H1 (cell line): ENCODE measurements around the gene DEAF1. TPM values are rescaled to one million over a fixed set of nuclear protein-coding genes. Genes with fewer than 3 reads are reported as not detected.

Experiments used
- CTCF ChIA-PET: fragments of 300-600 bp; sonication (Branson Sonifier 250); formaldehyde crosslinking; loops from one replicate; lab custom pipeline; 2021; ENCODE audit not compliant: partially characterized antibody; lab: Charles Lee
- POLR2A ChIA-PET: fragments of 300-600 bp; sonication (Branson Sonifier 250); formaldehyde crosslinking; loops from one replicate; lab custom pipeline; 2021; ENCODE audit warnings: inconsistent platforms; ENCODE audit not compliant: partially characterized antibody; lab: Charles Lee
- DNase-seq, 2 experiments: peaks; one replicate each; pipeline versions ENCODE4 v3.0.0 to v3.0.0-alpha.2; 2010 to 2022; ENCODE audit warnings: low spot score in 2 of 2, low read depth in 1 of 2, mixed read lengths in 1 of 2
- FAIRE-seq: peaks from 2 replicates; lab custom pipeline; 2011; peaks lifted over from hg19 to GRCh38; lab: Jason Lieb, UNC
- H2AFZ ChIP-seq: 2 replicates; pipeline ENCODE4 v1.8.1; 2012; ENCODE audit warnings: low read length, inconsistent platforms
- H2AK5ac ChIP-seq: 2 replicates; pipeline ENCODE4 v1.6.1; 2013; ENCODE audit warnings: low read depth, low read length
- H2BK120ac ChIP-seq: replicated peaks from 2 replicates; pipeline ENCODE3; 2013; ENCODE audit warnings: low read depth, low read length, inconsistent platforms
- H2BK12ac ChIP-seq: 2 replicates; pipeline ENCODE4 v1.6.1; 2013; ENCODE audit warnings: low read depth, low read length
- H2BK15ac ChIP-seq: 2 replicates; pipeline ENCODE4 v1.6.1; 2013; ENCODE audit warnings: low read length
- H2BK20ac ChIP-seq: 2 replicates; pipeline ENCODE4 v1.6.1; 2013; ENCODE audit warnings: low read length
- H2BK5ac ChIP-seq: 2 replicates; pipeline ENCODE4 v1.6.1; 2013; ENCODE audit warnings: low read depth, low read length
- H3K14ac ChIP-seq: 2 replicates; pipeline ENCODE4 v1.6.1; 2013; ENCODE audit warnings: inconsistent platforms; ENCODE audit not compliant: insufficient read length
- H3K18ac ChIP-seq: 2 replicates; pipeline ENCODE4 v1.6.1; 2013; ENCODE audit warnings: low read length; ENCODE audit errors: extremely low read depth
- H3K23ac ChIP-seq: 2 replicates; pipeline ENCODE4 v1.6.1; 2013; ENCODE audit warnings: inconsistent platforms; ENCODE audit not compliant: insufficient read length
- H3K23me2 ChIP-seq: 2 replicates; pipeline ENCODE4 v1.6.1; 2013; ENCODE audit warnings: low read depth, low read length
- H3K27ac ChIP-seq: 2 replicates; pipeline ENCODE4 v1.6.1; 2011; ENCODE audit warnings: low read depth, low read length, inconsistent platforms
- H3K27me3 ChIP-seq, 4 experiments: replicated peaks in 1 of 4; 1 replicate in 1 of 4; 2 replicates in 3 of 4; pipeline versions ENCODE4 v1.6.1 to v1.8.1; 2011 to 2013; ENCODE audit warnings: low read length in 3 of 4, mild to moderate bottlenecking in 3 of 4, inconsistent platforms in 2 of 4, mixed read lengths in 2 of 4, moderate library complexity in 1 of 4; ENCODE audit not compliant: control insufficient read depth in 3 of 4, insufficient read depth in 3 of 4; ENCODE audit errors: extremely low read depth in 1 of 4
- H3K36me3 ChIP-seq, 4 experiments: 2 replicates each; pipeline versions ENCODE4 v1.6.1 to v1.8.1; 2011 to 2013; ENCODE audit warnings: mild to moderate bottlenecking in 4 of 4, low read length in 3 of 4, moderate library complexity in 2 of 4, control low read depth in 1 of 4, inconsistent platforms in 1 of 4; ENCODE audit not compliant: insufficient read depth in 4 of 4, control insufficient read depth in 2 of 4
- H3K4ac ChIP-seq: replicated peaks from 2 replicates; pipeline ENCODE3; 2013; ENCODE audit warnings: low read length, low read depth, mixed read lengths, inconsistent platforms; ENCODE audit not compliant: insufficient read length
- H3K4me1 ChIP-seq, 4 experiments: replicated peaks in 1 of 4; 1 replicate in 1 of 4; 2 replicates in 3 of 4; pipeline versions ENCODE4 v1.6.1 to v1.8.1; 2011 to 2013; ENCODE audit warnings: low read length in 3 of 4, inconsistent platforms in 2 of 4, mixed read lengths in 1 of 4; ENCODE audit not compliant: insufficient read depth in 4 of 4, control insufficient read depth in 3 of 4
- H3K4me2 ChIP-seq, 2 experiments: 2 replicates each; pipeline versions ENCODE4 v1.6.1 to v1.8.1; 2011 to 2013; ENCODE audit warnings: low read depth in 2 of 2, low read length in 2 of 2, control low read depth in 1 of 2, inconsistent platforms in 1 of 2, mild to moderate bottlenecking in 1 of 2; ENCODE audit not compliant: insufficient read depth in 1 of 2
- H3K4me3 ChIP-seq, 4 experiments: fragments of 200-600, 300-600 bp in 1 of 4; sonication (generic), shearing (Covaris generic), sonication (Bioruptor Twin) in 1 of 4; 2 replicates each; pipeline versions ENCODE4 v1.5.1 to v1.8.1; 2011 to 2016; ENCODE audit warnings: low read length in 4 of 4, low read depth in 3 of 4, control low read depth in 2 of 4, inconsistent platforms in 2 of 4, mild to moderate bottlenecking in 2 of 4, mixed read lengths in 1 of 4, moderate library complexity in 1 of 4; ENCODE audit not compliant: insufficient read depth in 2 of 4; ENCODE audit errors: extremely low read depth in 1 of 4
- H3K56ac ChIP-seq: replicated peaks from 2 replicates; pipeline ENCODE3; 2013; ENCODE audit warnings: low read depth, mild to moderate bottlenecking, mixed read lengths, low read length, inconsistent platforms; ENCODE audit not compliant: insufficient read length
- H3K79me1 ChIP-seq: 2 replicates; pipeline ENCODE4 v1.6.1; 2013; ENCODE audit warnings: low read depth, low read length, control low read depth
- H3K79me2 ChIP-seq, 2 experiments: 2 replicates each; pipeline versions ENCODE4 v1.6.1 to v1.8.1; 2012 to 2013; ENCODE audit warnings: low read length in 2 of 2, mild to moderate bottlenecking in 2 of 2, inconsistent platforms in 1 of 2; ENCODE audit not compliant: insufficient read depth in 2 of 2, control insufficient read depth in 1 of 2
- H3K9ac ChIP-seq, 4 experiments: replicated peaks in 1 of 4; 1 replicate in 1 of 4; 2 replicates in 3 of 4; pipeline versions ENCODE4 v1.6.1 to v1.8.1; 2011 to 2013; ENCODE audit warnings: low read depth in 3 of 4, low read length in 3 of 4, control low read depth in 2 of 4, mild to moderate bottlenecking in 2 of 4, moderate library complexity in 2 of 4, inconsistent platforms in 1 of 4; ENCODE audit errors: extremely low read depth in 1 of 4
- H3K9me3 ChIP-seq, 2 experiments: 2 replicates each; pipeline versions ENCODE4 v1.6.1 to v1.8.1; 2012 to 2013; ENCODE audit warnings: mild to moderate bottlenecking in 2 of 2, moderate library complexity in 2 of 2, control low read depth in 1 of 2, inconsistent platforms in 1 of 2, low read depth in 1 of 2, low read length in 1 of 2, mixed read lengths in 1 of 2; ENCODE audit not compliant: insufficient read depth in 2 of 2
- H4K20me1 ChIP-seq, 2 experiments: replicated peaks in 1 of 2; 2 replicates each; pipeline versions ENCODE3 to v1.8.1; 2011 to 2013; ENCODE audit warnings: inconsistent platforms in 2 of 2, low read length in 2 of 2, mild to moderate bottlenecking in 1 of 2; ENCODE audit not compliant: insufficient read depth in 2 of 2, control insufficient read depth in 1 of 2
- H4K5ac ChIP-seq: 2 replicates; pipeline ENCODE4 v1.6.1; 2013; ENCODE audit warnings: low read length, low read depth, mixed read lengths, inconsistent platforms; ENCODE audit not compliant: insufficient read length
- H4K8ac ChIP-seq: 2 replicates; pipeline ENCODE4 v1.8.0; 2013; ENCODE audit warnings: mild to moderate bottlenecking, moderate library complexity, low read length, inconsistent platforms; ENCODE audit not compliant: insufficient read depth; ENCODE audit errors: extremely low read depth
- H4K91ac ChIP-seq: replicated peaks from 2 replicates; pipeline ENCODE3; 2013; ENCODE audit warnings: low read length, mixed read lengths, inconsistent platforms; ENCODE audit not compliant: insufficient read length
- BCL11A ChIP-seq, 2 experiments: IDR thresholded peaks; one replicate each; pipeline ENCODE4 v1.6.1; 2011; ENCODE audit warnings: low read depth in 2 of 2, low read length in 2 of 2, mild to moderate bottlenecking in 2 of 2
- E2F6 ChIP-seq: IDR thresholded peaks from 2 replicates; pipeline ENCODE4 v1.6.1; 2012; ENCODE audit warnings: inconsistent platforms
- GABPA ChIP-seq: IDR thresholded peaks from 2 replicates; pipeline ENCODE4 v1.6.1; 2011; ENCODE audit warnings: mild to moderate bottlenecking, low read length, moderate library complexity, borderline replicate concordance; ENCODE audit not compliant: insufficient read depth
- RNF2 ChIP-seq: fragments of 200-900, 300-1000 bp; sonication (generic); IDR thresholded peaks from 2 replicates; pipeline ENCODE4 v1.7.1; 2016; ENCODE audit warnings: borderline replicate concordance, low read depth, mild to moderate bottlenecking, antibody characterized with exemption, low read length; ENCODE audit not compliant: poor library complexity, severe bottlenecking; ENCODE audit errors: missing control alignments
- SRF ChIP-seq: IDR thresholded peaks from 2 replicates; pipeline ENCODE4 v1.6.1; 2011; ENCODE audit warnings: mild to moderate bottlenecking, low read depth, low read length, moderate library complexity
- TEAD4 ChIP-seq: IDR thresholded peaks from 2 replicates; pipeline ENCODE4 v1.6.1; 2012; ENCODE audit warnings: low read depth, low read length, inconsistent platforms, mixed read lengths
- WGBS, 2 experiments: shearing (Covaris generic) in 1 of 2; methylation state at CpG; one replicate each; pipeline versions ENCODE4 v1.1.6 to v1.1.7; 2013 to 2015; ENCODE audit warnings: low lambda C conversion rate in 2 of 2, mixed read lengths in 2 of 2, inconsistent platforms in 1 of 2, low coverage in 1 of 2, missing lambda C conversion rate in 1 of 2; ENCODE audit not compliant: insufficient replicate concordance in 2 of 2, insufficient coverage in 1 of 2, insufficient read length in 1 of 2; ENCODE audit errors: extremely low coverage in 1 of 2, missing lambda C conversion rate in 1 of 2; 5-methylcytosine and 5-hydroxymethylcytosine counted together
- polyA plus RNA-seq, 7 experiments: library from polyadenylated mRNA; depleted of rRNA in 3 of 7; stranded (reverse) in 5 of 7; unstranded in 2 of 7; fragments of >200 nt in 5 of 7; fragments of 200-250 nt in 2 of 7; gene quantifications; 1 replicate in 5 of 7; 2 replicates in 1 of 7; 4 replicates in 1 of 7; pipeline versions ENCODE4 v1.2.1 to v1.2.3, GENCODE V29; 2011 to 2013; ENCODE audit warnings: missing spikeins in 2 of 7, mixed read lengths in 2 of 7
- total RNA-seq: library from RNA; stranded (reverse); fragmentation: NEBNext Ultra II Directional; extraction: Animal tissue kit (Norgen Biotek cat#: 25700); gene quantifications from 2 replicates; pipeline ENCODE4 v1.2.1, GENCODE V29; 2021

Gene DEAF1
- total and polyA plus RNA-seq, 2 of the 8 experiments (the other 6 are each of a cell fraction or from before 2014, with no cell fraction given), result 47.3 to 58.4 TPM

GRCh38 chr11:696955-697491, 2.0 kb upstream of the DEAF1 start:
- H3K79me1 ChIP-seq, result 0 out of 2 replicates have a peak, but pooled peaks cover 5% of the 10 kb centered on the region
- peaks cover 6 to 9% of the 10 kb centered on the region in 2 experiments for H4K20me1 ChIP-seq
- H3K27ac ChIP-seq, result no peak overlapping the region
- H4K91ac ChIP-seq, result no peak overlapping the region
- no peaks in the 10 kb centered on the region for H3K27me3 ChIP-seq
- H2BK12ac ChIP-seq, result no peak overlapping the region
- H2AK5ac ChIP-seq, result no peak overlapping the region
- no peak overlapping the region for H4K5ac ChIP-seq
- 91% methylated on average over 7 of the region's 11 CpGs; no CpG with 5 or more reads in 1 of the 2 experiments for WGBS, 2 experiments
- H2BK5ac ChIP-seq, result no peak overlapping the region
- H3K18ac ChIP-seq, result no peak overlapping the region
- ChIA-PET POLR2A (interaction anchor here (0.6 to 3.2 kb wide), 12 partner anchors 12 to 76 kb away, joined by 3 to 16 read pairs (median 6); partner anchors contain the start of gene TALDO1), CTCF (interaction anchor here (0.7 to 4.9 kb wide), 23 partner anchors 9 to 138 kb away, joined by 3 to 37 read pairs (median 4); partner anchors contain the start of gene EPS8L2)
- no peak overlapping the region for H3K9ac ChIP-seq
- peak overlapping the region in 1 of 2 experiments; percentile 30; a peak in 1 of 4 replicates for H3K4me2 ChIP-seq
- no peak overlapping the region for H4K8ac ChIP-seq
- peaks cover 0 to 28% (median 11%) of the 10 kb centered on the region in 4 experiments; a peak in 6 of 7 replicates for H3K4me1 ChIP-seq
- TF ChIP-seq TEAD4 (no peak), SRF (no peak), GABPA (no peak), RNF2 (no peak), E2F6 (no peak), BCL11A (IDR thresholded peaks at IDR 0.05; ENCODE audit: low read depth in 2 of 2, low read length in 2 of 2) (no peak)
- H2BK15ac ChIP-seq, result no peak overlapping the region
- no peak overlapping the region for H2BK20ac ChIP-seq
- H2BK120ac ChIP-seq, result no peak overlapping the region
- peaks cover 0 to 2% of the 10 kb centered on the region in 2 experiments; a peak in 1 of 4 replicates for H3K9me3 ChIP-seq
- H3K79me2 ChIP-seq, result peaks cover 5 to 21% of the 10 kb centered on the region in 2 experiments; a peak in 3 of 4 replicates
- no peak overlapping the region for H3K56ac ChIP-seq
- no peak overlapping the region for H3K4me3 ChIP-seq
- H2AFZ ChIP-seq, result no peak overlapping the region
- H3K14ac ChIP-seq, result no peak overlapping the region
- H3K4ac ChIP-seq, result no peak overlapping the region
- H3K36me3 ChIP-seq, result no peaks in the 10 kb centered on the region
- DNase-seq (no peak), FAIRE-seq (no peak)
- no peak overlapping the region for H3K23ac ChIP-seq
- H3K23me2 ChIP-seq, result peaks cover 7% of the 10 kb centered on the region; the same call in 1 of the 2 replicates
